Stimulated activated CD4-positive, alpha-beta T cell treated with anti-CD3 and anti-CD28 coated beads, Interleukin-12 subunit alpha, Interleukin-12 subunit beta, amount 100 ng/mL, for 24 hours (primary cell): Measurements from ENCODE around the gene PTPRN2.
"Not testable (repeated sequence)": the region's sequence is repeated elsewhere in the genome, so short reads cannot be mapped to it uniquely, and the experiment has no call there.

Experiments used
- DNase-seq, 2 experiments: peaks; one replicate each; pipeline ENCODE4 v3.0.0-alpha.2; 2020; ENCODE audit warnings: low read depth in 2 of 2

PTPRN2 gene

DNA sequence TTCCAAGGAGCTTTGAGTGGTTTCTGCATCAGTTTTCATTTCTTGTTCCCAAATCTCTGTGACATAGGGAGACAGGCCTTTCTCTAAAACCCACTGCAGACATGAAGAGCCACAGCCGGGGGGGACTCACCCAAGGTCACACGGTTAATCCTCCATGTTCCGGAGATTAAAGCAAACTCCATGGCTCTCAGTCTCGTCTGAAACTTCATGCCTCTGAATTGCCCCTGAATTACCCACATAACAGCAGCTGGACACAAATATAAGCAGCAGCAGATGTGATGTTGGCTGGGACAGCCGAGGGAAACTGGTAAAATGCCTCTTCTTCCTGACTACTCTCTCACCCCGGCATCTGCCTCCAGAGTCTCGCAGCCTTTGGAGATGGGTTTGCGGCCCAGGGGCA, 848.6 kb downstream of the PTPRN2 start:
- no peak for DNase-seq

DNA sequence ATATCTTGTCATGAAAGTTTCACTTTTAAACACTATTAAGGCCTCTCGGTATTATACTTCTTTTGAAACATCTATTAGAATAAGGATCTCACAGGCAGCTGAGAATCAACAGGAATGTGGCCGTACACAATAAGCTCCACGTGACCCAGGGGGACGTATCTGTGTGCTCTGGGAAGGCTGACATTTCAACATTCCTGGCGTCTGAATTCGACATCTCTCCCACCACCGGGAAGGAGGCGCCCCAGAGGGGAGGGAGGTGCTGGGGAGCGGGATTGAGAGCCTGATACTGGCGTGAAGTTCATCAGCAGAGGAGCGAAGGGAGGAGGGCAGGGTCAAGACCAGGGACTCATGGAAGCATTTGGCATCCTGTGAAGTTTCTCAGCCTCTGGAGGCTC, 849.6 kb downstream of the PTPRN2 start:
- no peak for DNase-seq

DNA sequence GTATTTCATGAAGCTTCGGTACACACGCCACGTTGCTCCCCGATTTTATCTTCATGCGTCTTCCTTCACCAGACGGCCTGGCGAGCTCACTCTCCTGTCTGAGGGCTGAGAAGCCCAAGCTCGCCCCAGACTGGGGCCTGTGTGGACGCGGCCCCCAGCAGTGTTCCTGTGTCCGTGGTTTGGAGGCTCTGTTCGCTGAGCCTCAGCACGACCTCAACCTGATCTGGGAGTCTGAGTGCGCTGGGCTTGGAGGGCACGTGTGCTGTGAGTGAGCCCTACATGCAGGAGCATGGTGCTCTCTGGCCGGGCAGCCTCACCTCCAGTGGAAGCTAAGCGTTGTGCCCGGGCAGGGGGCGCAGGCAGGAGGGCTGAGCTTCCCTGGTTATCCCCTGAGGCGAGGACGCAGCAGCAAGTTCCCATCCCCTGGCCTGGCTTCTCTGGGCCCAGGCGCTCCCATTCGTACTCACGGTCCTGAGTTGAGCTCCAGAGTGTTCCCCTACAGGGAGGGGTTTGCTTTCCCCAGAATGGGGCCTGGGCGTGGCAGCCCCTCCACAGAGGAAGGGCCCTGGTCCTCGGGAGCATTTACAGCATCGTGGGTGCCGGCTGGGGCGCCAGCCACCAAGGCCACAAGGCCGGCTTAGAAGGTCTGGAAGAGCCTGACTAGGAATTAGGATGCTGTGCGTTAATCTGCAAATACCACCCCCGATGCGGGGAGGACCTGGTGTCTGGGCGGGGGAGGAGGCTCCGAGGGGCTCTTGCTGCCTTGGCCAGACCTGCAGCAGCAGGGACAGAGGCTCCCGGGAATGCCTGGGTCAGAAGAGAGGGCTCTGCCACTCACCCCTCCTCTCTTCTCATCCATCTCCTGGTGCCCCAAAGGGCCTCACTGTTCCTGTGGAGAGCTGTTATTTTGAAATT, 850.2 kb downstream of the PTPRN2 start:
- DNase-seq, result no peak

DNA sequence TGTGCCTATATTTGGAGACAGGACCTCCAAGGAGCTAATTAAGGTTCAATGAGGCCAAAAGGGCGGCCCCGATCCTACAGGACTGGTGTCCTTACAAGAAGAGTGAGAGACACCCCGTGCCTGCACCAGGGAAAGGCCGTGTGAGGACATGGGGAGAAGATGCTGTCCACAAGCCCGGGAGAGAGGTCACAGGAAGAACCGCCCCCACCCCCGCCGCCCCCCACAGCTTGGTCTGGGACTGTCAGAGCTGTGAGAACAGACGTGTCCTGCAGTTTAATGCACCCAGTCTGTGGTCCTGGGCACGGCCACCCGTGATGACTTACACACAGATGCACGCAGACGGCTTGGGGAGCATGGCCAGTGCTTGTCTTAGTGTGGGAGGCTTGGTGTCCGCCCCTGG, 851.3 kb downstream of the PTPRN2 start:
- DNase-seq, result no peak

DNA sequence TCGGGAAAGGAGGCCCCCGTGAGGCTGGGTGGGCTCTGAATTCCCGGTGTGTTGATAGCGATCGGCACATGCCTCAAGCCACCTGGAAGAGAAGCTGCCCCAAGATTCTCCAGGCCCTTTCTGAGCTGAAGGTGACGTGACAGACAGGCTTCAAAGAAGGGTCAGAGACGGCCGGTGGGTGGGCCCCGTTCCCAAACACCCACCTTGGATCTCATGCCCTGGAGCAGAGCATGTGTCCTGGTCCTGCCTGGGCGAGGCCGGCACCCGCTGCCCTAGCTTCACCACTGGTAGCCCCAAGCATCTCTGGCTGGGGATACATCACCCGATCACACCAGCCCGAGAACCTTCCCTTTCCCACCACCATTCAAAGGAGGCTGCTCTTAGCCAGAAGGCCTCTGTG, 851.8 kb downstream of the PTPRN2 start:
- no peak for DNase-seq

DNA sequence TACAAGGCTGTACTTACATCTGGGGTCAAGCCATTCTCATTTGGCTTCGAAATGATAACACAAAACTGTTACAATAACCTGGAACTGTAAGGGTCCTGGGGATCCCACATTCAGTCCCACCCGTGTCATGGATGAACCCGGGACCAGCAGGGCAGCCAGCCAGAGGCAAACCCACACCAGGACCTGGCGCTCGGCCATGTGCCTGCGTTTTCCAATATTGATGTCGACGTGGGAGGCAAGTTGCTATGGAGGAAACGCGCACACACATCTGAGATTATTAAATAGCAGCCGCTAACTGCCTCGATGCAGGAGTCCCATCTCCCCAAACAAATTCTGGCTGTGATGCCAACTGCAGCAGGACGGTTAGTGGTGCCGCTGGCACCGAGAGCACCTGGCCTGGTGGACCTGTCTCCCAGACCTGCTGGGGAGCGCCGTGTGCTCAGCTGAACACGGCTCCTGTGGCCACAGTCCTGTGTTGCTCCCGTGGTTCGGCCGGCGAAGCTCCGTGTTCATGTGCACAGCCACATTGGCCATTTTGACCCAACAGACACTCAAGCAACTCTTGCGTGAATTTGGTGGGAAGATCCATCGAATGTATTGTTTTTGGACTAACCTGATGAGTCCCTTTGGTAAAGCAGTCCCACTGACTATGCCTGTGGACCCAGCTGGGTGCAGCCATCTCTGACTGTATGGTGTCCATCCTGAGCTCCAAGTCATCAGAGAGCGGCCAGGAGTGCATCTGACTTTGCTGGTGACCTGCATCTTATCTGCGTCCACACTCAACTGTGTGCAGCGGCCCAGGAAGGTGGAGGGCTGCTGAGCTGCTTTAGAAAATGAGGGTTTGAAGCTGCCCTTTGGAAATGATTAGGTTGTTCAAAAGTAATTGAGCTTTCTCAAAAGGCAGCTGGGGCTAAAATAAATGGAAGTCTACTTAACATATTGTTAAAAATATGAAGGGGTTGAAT, 852.7 kb downstream of the PTPRN2 start:
- no peak for DNase-seq

DNA sequence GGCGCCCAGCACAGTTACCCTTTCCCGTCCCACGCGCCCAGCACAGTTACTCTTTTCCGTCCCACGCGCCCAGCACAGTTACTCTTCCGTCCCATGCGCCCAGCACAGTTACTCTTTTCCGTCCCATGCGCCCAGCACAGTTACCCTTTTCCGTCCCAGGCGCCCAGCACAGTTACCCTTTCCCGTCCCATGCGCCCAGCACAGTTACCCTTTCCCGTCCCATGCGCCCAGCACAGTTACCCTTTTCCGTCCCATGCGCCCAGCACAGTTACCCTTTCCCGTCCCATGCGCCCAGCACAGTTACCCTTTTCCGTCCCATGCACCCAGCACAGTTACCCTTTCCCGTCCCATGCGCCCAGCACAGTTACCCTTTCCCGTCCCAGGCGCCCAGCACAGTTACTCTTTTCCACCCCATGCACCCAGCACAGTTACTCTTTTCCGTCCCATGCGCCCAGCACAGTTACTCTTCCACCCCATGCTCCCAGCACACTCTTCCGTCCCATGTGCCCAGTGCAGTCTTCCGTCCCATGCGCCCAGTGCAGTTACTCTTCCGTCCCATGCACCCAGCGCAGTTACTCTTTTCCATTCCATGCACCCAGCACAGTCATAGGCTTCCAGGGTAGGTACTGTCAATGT, 853.7 kb downstream of the PTPRN2 start:
- not testable (repeated sequence) for DNase-seq

DNA sequence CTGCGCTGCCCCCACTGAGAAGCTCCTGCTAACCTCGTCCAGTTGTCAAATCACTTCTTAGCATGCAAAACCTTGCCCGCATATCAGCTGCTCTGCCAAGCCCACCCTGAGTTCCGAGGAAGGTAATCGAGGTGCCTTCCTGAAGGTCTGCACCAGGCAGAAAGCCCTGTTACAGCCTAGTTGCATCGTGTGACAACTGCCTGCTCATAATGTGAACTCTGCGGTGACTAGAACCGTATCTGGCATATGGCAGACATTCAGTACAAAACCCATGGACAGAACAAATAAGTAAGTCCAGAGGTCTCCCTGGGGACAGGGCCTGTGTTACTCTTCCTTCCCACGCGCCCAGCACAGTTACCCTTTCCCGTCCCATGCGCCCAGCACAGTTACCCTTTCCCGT, 856.5 kb downstream of the PTPRN2 start:
- DNase-seq, result no peak

DNA sequence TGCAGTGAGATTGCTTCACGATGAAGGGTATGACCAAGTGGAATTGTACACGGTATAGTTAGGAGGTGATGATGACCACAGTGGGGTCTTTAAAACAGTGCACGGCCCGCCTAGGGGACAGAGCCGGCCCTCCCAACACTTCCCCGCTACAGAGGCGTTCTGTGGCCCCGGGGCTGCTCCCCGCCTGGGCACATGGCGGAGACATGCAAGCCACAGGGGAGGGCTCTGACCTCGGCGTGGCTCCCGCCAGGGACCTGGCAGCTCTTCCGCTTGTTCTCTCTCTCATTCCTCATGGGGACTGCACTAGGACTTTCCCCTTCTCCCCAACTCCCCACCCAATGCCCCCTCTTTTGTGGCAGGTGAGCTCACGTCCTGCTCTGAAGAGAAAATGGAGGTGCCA, 857.0 kb downstream of the PTPRN2 start:
- DNase-seq, result no peak

DNA sequence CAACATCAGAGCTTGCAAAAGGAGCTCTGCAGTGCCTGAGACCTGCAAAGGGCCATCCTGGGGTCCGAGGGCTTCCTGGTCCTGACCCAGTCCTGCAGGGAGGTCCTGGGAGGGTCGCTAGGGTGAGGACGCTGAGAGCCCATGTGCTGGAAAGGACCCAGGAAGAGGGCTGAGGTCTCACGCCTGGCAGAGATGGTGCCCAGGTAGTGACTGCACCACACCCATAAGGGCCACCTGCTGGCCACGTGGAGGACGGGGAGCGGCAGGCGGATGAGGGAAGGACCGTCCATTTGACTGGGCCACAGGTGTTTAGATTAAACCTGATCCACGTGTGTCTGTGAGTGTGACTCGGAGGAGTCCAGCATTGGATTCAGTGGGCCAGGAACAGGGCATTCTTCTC, 858.1 kb downstream of the PTPRN2 start:
- DNase-seq, result no peak

DNA sequence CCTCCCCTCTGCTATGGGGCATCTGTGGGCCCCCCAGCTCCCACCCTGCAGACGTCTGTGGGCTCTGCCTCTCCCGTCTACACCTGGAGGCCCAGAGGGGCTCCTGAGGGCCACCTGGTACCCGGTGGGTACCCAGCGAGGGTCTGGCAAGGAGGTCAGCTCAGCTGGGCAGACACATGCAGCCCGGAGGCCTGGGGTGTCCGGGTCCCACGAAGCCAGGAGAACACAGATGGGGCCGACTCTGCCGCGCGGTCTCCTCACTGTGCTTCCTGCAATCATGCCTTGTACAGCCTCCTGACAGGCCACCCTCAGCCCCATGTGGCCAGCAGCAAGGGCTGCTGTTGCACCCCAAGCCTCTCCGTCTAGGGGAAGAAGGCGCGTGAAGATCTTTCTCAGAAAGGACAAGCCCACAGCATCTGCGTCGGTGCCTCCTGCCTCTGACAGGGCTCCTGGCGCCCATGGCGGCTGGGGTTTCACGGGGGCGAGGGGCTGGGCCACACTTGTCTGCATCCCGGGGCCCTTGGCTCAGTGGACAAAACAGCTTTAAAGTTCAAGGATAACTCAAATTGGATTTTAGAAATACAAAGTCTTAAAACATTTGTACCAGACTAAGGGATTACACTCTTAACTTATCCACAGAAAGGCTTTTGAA, 859.5 kb downstream of the PTPRN2 start:
- DNase-seq, result no peak

DNA sequence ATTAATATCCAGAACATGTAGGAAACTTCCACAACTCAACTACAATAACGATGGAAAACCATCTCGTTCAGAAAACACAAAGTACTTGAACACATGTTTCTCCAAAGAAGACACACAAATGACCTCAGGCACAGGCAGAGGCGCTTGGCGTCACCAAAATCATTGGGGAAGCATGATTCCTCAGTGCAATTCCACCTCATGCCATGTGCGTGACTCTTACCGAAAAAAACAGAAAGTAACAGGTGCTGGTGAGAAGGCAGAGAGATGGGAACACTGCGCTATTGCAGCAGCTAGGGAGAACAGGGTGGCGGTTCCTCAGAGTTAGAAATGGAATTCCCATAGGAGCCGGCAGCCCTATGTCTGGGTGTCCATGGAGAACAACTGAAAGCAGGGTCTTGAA, 860.9 kb downstream of the PTPRN2 start:
- DNase-seq, result no peak

DNA sequence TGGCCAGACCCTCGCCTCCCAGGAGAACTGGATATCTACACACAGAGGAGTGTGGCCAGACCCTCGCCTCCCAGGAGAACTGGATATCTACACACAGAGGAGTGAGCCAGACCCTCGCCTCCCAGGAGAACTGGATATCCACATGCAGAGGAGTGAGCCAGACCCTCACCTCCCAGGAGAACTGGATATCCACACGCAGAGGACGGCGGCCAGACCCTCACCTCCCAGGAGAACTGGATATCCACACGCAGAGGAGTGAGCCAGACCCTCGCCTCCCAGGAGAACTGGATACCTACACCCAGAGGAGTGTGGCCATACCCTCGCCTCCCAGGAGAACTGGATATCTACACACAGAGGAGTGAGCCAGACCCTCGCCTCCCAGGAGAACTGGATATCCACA, 862.3 kb downstream of the PTPRN2 start:
- DNase-seq, result not testable (repeated sequence)

DNA sequence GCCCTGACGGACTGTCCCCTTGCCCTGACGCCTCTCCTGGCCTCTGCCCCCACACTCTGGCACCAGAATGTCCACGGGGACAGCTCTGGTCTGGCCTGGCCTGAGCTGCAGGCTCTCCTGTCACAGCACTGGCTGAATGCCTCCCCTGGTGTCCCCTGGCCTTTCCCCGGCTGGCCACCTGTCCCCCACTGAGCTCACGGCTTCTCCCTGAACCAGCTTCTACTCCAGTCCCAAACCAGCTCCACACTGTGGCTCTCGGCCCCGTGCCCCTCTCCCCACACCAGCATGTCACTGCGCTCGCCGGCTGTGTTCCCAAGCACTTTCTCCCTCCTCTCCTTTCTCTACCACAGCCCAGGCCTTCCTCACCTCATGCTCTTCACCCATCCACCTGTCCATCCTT, 864.4 kb downstream of the PTPRN2 start:
- no peak for DNase-seq

DNA sequence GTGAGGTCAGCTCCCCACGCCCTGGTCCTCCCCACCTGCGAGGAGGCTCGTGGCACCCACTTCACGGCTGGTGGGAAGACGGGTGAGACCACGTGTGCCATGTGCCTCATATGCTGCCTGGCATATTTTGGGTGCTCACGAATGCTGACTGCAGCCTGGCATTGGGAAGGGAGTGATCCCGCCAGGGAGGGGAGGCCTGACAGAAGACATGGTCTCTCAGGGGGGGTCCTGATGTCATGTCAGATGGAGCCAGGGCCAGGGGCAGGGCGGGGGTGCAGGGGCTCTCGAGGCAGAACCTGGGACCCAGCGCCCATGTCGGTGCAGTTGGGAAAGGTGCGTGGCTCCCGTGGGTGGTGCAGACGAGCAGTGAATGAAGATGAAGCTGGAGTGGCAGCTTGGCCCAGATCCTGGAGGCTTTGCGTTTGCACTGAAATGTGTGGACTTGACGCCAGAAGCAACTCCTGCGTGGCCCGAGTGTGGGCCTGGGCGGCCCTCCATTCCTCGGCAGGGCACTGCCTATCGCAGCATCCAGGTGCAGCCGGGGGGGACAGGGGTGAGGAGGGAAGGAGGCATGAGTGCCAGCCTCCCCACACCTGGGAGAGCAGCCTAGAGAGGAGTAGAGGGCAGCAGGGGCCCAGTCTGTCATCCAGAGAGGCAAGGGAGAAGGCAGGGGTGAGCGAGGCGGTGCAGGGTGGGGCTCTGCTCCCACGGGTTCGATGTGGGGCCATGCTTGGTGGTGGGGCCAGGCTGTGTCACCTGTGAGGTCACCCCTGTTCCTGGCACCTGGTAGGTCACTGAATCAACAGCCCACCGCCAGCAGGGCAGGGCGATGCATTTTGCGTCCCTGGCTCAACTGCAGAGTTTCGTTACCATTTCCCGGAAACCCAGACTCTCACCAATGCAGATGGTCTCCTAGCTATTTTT, 865.2 kb downstream of the PTPRN2 start:
- DNase-seq, result no peak

DNA sequence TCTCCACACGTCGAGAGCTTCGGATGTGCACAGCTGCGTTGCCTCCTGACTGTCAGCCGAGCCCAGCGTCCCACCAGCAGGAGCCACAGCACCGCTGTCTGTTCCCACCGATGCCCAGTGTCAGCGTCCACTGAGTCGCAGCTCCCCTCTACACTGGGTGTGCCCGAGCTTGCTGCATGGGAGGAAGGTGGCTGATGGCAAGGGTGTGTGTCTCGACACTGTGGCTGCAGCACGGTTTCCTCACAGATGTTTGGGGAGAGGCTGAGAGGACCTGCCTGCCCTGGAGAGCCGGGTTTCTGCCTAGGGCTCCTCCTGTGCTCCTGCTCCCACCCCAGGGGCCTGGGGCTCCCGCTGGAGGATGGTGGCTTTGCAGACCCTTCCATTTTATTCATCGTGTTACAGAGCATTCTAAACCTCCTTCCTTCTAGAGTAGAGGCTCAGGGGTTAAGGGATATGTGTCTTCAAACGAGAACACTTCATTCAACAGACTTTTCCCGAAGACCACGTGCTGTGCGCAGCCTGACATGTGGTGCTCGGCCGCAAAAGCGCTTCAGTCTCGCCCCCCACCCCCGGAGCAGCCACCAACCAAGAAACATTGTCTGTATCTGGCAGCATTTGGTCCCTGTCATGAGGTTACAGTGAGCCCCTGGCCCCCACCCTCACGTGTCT, 866.0 kb downstream of the PTPRN2 start:
- DNase-seq, result no peak

DNA sequence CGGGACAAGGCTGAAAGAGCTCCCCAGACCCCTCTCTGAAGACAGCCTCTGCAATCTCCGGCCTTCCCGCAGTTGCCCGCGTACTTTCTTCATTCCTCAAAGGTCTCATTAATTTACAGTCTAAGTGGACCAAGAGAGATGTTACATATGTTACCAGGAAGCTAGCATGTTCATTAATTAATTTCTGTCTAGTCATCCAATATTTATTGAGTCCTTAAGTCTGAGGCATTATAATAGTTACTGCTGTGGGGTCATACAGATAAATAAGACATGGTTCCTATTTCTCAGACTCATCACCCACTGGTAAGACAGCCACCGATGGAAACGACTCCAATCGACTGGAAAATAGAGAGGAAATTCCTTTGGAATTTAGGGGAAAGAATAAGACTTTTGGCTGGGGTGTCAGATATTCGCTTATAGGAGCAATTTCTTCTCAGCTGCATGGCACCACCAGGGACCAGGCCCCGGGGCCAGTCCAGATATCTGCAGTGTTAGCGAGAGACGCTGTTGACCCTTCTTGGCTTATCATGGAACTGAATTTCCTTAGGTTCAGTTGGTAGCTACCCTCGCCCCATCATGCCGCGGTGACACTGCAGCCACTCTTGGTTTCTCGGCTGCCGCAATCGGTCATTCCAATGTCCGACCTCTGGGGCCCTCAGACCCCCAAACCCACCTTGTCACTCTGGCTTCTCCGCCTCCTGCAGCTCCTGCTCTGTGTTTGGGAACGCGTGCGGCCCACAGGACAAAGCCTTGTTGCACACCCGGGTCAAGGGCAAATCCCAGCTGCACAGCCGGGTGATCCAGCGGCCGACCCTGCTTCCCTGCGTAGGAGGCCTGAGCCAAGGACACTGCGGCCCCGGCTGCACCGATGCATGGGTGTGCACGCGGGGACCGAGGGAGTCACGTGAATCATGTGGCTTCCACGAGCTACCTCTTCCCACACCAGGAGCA, 867.6 kb downstream of the PTPRN2 start:
- DNase-seq, result no peak

DNA sequence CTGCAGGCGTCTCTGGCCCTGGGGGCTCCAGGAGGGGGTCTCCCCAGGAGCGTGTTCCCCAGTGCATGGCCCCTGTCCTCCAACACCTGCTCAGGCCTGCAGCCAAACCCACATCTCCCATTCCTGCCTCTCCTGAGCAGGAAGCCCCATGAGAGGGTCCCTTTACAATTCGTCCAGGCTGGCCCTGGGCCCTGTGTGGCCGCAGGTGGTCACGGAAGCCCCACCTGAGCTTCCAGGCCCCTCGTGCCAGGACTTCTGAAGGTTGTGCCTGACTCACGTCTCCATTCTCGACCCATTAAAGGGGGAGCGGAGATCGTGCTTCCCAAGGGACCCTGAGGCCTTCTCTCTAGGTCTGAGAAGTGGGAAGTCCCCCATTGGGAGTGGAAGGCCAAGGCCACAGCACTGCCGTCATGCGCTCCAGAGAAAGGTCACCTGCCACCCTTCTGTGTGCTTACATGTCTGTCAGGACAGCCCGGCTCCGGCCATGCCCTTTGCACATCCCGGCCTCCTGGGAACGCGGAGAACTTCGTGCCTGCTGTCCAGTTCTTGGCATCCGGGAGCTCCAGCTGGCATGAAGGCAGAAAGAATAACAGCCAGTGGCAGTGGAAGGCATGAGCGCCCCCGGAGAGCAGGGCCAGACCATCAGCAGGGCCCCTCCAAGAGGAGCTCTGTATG, 868.5 kb downstream of the PTPRN2 start:
- DNase-seq, result no peak
